Dermis blood vessel endothelial cell (primary cell): Measurements from ENCODE around the gene PCDHGA3. TPM values are rescaled to one million over a fixed set of nuclear protein-coding genes. Genes with fewer than 3 reads are reported as not detected.
A peak's percentile ranks its signal among the peaks of the same experiment; 100 is the strongest.
"Not testable (repeated sequence)": the region's sequence is repeated elsewhere in the genome, so short reads cannot be mapped to it uniquely, and the experiment has no call there.

Source experiments
- DNase-seq: peaks from one replicate; pipeline ENCODE4 v3.0.0; 2010
- total RNA-seq: library from RNA; depleted of rRNA; stranded (reverse); fragments of >200 nt; gene quantifications from 2 replicates; pipeline ENCODE4 v1.2.3, GENCODE V29; 2014

PCDHGA3 gene
- 0.70 and 1.2 TPM in 2 replicates for total RNA-seq

DNA sequence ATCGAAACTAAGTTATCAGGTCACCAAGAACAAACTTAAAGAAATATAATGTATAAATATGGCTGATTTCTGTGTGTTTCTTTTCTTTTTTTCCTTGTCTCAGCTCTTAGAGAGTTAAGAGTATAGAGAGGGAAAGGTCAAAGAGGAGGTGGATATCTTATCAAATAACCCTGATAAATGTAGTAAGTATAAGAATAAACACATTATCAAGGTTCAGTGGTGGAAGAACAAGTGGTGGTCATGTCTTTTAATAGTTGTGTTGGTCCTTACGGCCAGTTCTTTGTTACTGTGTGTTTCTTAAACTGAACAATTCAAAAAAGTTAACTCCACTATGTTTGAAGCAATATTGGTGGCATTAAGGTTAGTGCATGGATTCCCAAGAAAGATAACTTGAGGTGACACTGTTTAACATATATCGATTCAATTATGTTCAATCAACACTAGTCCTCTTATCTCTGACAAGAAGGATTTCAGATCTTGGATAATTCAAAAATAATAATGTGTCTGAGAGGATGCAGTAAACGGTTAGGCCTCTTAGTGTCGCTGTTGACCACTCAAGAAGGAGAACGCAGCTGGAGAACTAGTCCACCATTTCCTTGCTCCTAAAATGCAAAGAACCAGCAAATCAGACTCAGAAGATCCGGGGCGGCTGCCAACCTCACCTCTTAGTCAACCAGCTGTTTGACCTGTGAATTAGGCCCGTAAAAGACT is at the start of gene PCDHGA3:
TSS of gene PCDHGA3 (plus strand) at position 588 of the 711 bp plus-strand sequence. CDS start 205 bp downstream, outside the sequence.
- DNase-seq, result peak; percentile 78

DNA sequence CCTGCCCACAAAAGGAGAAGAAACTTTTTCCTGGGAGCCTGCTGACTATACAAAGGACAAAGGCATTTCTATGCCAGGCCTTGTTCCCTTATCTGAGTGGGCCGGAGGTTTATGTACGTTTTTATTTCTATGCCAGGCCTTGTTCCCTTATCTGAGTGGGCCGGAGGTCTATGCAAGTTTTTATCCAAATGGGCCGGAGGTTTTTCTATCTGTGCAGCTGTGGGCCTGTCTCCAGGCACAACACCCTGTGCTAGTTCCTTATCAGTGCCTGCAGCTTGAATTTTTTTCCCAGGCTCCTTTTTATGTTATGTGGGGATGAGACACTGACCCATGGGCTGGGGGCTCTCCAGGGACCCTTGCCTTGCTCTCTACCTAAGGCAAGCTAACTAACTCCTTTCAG is 45.3 kb upstream of the PCDHGA3 start:
- no peak for DNase-seq

DNA sequence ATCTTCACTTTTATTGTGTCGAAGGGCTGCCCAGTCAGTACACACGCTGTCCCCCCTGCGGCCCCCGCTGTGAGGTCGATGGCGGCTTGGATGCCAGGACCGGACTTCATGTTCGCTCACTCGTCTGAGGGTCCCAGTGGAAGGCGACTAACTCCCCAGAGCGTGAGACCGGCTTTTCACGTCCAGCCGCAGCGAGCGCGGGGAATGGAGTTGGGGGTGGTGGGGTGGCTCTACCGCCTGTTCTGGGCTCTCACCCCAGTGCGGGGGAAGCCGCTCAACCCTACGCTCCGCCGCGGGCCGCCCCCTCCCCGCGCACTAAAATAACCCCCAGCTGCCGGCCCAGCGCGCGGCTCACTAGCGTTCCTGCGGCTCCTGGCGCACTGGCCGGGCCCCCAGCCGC is 39.9 kb upstream of the PCDHGA3 start, which contains the start of gene SLC25A2:
TSS of gene SLC25A2 (minus strand) at position 294 of the 400 bp plus-strand sequence. CDS start at position 110, 184 bp downstream.
- no peak for DNase-seq

DNA sequence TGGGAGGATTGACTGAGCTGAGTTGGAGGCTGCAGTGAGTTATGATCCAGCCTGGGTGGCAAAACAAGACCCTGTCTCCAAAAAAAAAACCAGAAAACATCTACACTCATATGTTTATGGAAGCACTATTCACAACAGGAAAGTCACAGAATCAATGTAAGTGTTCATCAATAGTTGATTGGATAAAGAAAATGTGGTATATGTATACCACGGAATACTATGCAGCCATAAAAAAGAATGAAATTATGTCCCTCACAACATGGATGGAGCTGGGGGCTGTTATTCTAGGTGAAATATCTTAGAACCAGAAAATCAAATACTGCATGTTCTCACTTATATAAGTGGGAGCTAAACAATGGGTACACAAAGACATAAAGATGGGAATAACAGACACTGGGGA is 37.0 kb upstream of the PCDHGA3 start:
- no peak for DNase-seq

DNA sequence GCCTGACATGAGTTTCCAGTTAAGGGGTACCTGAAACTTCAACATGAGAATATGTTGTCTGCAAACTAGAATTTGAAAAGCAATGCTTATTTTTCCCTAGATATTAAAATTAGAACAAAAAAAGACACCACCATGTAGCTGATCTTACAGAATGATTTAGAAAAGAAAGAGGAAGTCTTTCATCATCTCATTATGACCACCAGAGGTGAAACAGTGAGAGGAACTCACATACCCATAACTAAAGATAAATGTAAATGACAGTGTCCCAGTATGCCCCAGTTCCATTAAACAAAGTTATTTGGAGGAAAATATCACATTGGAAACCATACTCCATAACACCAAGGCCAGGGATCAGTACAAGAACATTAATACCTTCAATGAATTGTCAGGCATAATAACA is 29.9 kb upstream of the PCDHGA3 start:
- no peak for DNase-seq

DNA sequence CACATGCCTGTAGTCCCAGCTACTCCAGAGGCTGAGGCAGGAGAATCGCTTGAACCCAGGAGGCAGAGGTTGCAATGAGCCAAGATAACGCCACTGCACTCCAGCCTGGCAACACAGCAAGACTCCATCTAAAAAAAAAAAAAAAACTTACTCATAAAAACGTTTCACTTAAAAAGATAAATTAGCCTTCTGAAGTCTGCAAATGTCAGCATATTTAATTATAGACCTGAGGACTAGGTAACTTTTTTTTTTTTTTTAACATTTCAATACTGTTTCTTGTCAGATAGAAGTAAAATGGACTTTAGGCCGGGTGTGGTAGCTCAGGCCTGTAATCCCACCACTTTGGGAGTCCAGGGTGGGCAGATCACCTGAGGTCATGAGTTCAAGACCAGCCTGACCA is 26.7 kb upstream of the PCDHGA3 start:
- not testable (repeated sequence) for DNase-seq

DNA sequence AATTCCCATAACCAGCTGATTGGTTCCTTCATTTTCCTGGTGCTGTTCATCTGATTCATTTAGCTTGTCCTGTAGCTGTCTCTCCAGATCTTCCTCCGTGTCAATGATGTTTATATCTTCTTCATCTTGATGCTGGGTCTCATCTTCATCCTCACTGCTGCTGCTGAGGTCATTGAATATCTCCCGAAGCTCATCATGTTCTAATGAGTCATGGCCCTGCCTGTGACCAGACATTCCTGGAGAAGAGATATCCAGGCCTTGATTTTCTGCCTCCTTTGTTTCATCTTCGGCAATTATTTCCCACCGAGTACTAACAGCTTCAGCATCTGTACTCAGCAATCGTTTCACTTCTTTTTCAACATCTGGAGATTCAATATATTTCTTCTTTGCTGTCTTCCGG is 24.4 kb upstream of the PCDHGA3 start:
- DNase-seq, result no peak

DNA sequence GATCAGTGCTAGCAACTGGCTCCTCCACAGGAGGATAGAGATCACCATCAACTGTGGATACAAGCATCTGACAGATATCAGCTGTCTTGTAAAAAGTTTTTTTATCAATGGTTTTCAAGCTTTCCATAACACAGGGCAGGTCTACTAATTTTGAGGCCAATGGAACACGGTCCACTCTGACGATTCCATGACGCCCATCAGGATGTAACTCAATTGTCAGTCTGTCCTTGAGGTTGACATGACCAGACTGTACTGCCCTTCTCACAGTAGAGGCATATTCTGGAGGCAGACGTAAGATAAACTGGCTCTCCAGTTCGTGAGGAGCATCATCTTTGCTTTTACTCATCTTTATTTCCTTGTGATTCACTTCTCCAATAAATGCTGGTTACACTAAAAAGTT is 23.9 kb upstream of the PCDHGA3 start:
- no peak for DNase-seq

DNA sequence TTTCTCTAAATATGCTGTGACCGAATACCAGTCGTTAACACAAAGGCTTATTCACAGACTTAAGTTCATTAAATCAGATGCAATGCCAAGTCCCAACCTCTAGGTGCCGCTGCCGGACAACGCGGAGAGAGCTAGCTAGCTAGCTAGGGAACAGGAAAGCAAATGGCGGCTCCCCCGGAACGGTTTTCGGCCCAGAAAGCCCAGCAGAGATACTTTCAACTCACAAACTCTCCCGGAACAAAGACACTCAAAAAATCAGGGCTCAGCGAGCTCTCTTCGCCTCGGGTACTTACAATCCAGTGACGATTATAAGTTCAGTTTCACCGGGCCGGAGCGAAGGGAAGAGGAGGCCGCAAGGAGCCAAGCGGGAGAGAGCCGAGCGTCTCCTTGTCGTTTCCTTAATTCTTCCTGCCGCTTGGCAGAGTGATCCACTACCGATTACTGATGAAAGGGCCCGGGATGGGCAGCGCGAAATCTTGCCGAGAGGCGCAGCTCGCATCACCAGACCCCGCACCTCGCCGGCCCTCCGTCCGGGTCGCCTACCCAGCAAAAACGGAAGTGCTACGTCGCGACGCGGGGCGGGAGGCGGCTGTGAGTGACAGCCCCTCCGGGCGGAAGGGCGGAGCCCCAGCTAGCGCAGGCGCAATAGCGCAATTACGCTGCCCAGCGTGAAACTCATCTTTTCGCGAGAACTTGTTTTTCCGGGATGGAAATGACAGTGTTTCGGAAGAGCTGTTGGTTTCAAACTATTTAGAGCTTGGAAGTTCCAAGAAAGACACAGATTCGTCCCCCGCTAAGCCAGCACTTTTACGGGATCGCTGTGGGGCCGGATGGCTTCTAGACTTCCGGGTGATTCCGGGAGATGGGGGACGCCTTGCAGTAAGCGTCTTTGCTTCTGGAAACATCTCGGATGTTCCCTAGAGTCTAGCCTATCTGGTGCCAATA is 23.1 kb upstream of the PCDHGA3 start, which contains the start of gene TAF7:
TSS of gene TAF7 (minus strand) at position 560 of the 945 bp plus-strand sequence. CDS start 740 bp downstream, outside the sequence.
- DNase-seq, result peak; percentile 98

DNA sequence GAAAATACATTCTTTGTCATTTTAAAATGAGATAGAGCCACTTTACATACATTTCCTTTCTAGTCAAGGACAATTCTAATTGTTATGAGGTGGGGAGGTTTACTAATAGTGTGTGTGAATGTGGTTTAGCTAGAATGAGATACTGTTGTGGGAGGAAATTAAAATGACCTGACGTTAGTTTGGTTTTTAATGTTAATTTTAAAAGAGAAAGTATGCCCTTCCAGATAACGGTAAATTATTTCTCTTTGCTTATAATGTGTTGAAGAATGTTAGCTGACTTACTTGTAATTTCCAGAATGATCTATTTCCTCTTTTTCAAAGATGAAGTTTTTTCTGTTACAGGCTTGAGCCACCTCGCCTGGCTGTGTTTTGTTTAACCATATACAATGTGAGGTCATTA is 21.4 kb upstream of the PCDHGA3 start:
- DNase-seq, result no peak

DNA sequence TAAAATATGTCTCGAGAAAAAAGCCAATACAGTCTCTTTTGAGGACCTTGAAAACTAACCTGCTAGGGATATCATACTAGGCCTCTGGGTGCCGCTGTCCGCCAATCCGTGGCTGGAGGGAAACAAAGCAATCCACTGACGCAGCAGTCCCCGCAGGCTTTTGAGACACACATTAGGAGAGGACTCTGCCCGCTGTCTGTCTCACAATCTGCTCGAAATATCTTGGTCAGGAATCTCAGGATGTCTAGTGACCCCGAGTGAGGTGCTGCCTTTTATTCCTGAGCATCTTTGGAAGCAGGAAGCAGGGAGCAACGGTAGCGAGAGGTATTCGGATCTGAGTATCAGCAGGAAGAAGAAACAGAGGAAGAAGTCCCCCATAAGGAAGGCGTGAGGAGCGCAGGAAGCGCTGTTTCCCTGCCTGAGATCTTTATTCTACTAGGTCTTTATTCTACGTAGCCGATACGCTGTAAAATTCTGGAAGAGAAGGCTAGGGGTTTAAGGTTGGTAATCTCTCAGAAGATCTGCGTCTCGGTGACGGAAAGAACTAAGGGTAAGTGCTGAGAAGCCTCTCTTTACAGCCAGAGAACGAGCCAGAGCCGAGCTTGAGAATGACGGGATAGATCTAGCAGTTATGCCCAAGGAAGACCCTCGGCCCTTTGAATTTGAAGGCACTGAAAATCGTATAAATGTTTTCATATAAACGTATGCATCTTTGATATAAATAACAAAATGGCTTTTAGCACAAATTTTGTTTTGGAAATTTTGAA is 17.4 kb upstream of the PCDHGA3 start:
- peak; percentile 86 for DNase-seq

DNA sequence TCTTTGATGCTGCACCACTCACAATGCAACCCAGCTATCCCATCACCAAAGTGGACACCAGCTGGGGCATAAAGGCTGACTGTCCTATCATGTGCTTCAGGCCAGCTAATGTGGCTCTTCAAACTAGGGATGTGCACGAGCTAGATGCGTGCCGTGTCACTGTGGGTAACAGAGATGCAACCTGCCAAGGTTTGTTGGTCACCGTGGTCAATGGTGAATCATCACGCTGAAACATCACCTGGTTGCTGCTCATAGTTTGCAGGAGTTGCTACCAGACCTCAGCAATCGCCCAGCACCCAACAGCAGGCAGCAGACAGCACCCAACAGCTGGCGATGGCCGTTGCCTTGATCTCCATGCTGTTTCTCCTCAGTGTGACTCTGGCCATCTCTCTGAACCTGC is 15.4 kb upstream of the PCDHGA3 start:
- DNase-seq, result no peak

DNA sequence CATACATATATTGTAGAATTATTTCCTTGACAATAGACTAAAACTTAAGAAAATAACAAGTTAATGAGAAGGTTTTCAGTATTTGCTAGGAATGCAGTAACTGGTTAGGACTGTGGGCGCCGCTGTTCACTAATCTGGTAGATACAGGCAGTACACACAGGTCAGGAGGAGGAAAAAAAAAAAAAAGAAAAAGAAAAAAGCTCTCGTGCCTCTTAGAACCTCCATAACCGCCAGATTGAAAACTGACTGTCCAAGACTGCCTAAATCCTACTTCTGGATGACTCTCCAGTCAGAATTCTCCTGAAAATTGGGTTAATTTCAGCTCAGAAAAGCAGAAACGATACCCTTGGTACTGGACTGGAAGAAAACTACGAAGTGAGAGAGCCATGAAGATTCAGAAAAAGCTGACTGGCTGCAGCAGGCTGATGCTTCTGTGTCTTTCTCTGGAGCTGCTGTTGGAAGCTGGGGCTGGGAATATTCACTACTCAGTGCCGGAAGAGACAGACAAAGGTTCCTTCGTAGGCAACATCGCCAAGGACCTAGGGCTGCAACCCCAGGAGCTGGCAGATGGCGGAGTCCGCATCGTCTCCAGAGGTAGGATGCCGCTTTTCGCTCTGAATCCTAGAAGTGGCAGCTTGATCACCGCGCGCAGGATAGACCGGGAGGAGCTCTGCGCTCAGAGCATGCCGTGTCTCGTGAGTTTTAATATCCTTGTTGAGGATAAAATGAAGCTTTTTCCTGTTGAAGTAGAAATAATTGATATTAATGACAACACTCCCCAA is 13.1 kb upstream of the PCDHGA3 start, which contains the start of gene PCDHGA1:
TSS of gene PCDHGA1 (plus strand) at position 216 of the 782 bp plus-strand sequence.
- peak; percentile 75 for DNase-seq

DNA sequence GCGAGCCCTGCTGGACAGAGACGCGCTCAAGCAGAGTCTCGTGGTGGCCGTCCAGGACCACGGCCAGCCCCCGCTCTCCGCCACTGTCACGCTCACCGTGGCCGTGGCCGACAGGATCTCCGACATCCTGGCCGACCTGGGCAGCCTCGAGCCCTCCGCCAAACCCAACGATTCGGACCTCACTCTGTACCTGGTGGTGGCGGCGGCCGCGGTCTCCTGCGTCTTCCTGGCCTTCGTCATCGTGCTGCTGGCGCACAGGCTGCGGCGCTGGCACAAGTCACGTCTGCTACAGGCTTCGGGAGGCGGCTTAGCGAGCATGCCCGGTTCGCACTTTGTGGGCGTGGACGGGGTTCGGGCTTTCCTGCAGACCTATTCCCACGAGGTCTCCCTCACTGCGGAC is 11.1 kb upstream of the PCDHGA3 start:
- DNase-seq, result not testable (repeated sequence)

DNA sequence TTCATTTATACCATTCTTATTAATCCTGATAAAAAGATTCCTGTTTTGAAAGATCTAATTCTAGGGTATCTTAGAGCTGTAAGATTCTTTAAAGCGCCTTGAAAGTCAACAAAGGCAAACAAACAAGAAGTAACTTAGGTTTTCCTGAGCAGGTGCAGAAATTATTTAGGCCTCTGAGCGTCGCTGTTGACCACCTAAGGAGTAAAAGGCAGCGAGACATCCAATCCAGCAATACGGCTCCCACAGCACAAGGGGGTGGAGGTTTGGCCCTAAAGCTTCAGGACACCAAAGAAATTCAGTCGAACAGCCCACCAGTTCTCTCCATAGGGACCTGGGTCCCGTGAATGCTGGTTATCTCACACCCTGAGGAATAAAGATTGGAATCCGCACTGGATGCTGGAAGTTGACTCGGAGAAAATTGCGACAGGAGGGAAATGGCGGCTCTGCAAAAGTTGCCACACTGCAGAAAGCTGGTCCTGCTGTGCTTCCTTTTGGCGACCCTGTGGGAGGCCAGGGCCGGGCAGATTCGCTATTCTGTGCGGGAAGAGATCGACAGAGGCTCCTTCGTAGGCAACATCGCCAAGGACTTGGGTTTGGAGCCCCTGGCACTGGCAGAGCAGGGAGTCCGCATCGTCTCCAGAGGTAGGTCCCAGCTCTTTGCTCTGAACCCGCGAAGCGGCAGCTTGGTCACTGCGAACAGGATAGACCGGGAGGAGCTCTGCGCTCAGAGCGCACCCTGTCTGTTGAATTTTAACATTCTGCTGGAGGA is 4.9 kb upstream of the PCDHGA3 start, which contains the start of gene PCDHGA2:
TSS of gene PCDHGA2 (plus strand) at position 223 of the 769 bp plus-strand sequence.
- peak; percentile 72 for DNase-seq

DNA sequence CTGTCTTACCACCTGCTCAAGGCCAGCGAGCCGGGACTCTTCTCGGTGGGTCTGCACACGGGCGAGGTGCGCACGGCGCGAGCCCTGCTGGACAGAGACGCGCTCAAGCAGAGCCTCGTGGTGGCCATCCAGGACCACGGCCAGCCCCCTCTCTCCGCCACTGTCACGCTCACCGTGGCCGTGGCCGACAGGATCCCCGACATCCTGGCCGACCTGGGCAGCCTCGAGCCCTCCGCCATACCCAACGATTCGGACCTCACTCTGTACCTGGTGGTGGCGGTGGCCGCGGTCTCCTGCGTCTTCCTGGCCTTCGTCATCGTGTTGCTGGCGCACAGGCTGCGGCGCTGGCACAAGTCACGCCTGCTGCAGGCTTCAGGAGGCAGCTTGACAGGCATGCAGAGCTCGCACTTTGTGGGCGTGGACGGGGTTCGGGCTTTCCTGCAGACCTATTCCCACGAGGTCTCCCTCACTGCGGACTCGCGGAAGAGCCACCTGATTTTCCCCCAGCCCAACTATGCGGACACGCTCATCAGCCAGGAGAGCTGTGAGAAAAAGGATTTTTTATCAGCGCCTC is 2.8 kb upstream of the PCDHGA3 start:
- DNase-seq, result not testable (repeated sequence)

DNA sequence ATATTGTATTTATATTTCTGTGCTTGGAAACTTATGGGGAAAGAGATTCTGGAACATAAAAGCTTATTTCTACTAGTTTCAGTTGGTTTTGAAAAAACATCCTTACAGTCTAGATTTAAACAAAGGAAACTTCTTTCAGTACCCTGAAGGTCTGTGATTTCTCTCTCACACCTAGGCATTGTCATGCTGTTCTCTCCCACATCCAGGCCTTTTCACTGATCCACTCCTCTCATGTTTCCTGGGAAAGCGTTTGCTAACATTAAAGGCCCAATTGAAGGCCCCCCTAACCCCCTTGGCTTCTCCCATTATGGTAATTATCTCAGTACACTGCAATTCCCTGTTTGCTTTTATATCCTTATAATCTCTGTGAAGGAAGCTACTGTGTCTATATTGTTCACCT is 856 bp upstream of the PCDHGA3 start:
- DNase-seq, result no peak

DNA sequence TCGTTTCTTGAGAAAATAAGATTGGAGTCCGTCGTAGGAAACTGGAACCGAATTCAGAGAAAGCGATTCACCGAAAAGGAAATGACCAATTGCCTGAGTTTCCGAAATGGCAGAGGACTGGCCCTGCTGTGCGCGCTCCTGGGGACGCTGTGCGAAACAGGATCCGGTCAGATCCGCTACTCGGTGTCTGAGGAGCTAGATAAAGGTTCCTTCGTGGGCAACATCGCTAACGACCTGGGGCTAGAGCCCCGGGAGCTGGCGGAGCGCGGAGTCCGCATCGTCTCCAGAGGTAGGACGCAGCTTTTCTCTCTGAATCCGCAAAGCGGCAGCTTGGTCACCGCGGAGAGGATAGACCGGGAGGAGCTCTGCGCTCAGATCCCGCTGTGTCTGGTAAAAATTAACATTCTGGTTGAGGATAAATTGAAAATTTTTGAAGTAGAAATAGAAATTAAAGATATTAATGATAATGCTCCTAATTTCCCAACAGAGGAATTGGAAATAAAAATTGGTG is 379 bp downstream of the PCDHGA3 start:
- DNase-seq, result no peak

DNA sequence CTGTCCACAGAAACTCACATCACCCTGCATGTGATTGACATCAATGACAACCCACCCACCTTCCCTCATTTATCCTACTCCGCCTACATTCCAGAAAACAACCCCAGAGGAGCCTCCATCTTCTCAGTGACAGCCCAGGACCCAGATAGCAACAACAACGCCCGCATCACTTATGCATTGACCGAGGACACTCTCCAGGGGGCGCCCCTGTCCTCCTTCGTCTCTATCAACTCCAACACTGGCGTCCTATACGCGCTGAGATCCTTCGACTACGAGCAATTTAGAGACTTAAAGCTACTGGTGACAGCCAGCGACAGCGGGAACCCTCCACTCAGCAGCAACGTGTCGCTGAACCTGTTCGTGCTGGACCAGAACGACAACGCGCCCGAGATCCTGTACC is 1.7 kb downstream of the PCDHGA3 start:
- no peak for DNase-seq

DNA sequence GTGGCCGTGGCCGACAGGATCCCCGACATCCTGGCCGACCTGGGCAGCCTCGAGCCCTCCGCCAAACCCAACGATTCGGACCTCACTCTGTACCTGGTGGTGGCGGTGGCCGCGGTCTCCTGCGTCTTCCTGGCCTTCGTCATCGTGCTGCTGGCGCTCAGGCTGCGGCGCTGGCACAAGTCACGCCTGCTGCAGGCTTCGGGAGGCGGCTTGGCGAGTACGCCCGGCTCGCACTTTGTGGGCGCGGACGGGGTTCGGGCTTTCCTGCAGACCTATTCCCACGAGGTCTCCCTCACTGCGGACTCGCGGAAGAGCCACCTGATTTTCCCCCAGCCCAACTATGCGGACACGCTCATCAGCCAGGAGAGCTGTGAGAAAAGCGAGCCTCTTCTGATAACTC is 2.4 kb downstream of the PCDHGA3 start:
- not testable (repeated sequence) for DNase-seq
